HepG2 (cell line): Measurements from ENCODE around the gene DGKB. TPM values are rescaled to one million over a fixed set of nuclear protein-coding genes. Genes with fewer than 3 reads are reported as not detected.

Experiments used
- FOXO4 ChIP-seq: sonication (generic); formaldehyde crosslinking; conservative IDR thresholded peaks from 2 replicates; pipeline ENCODE4 v1.8.1; 2023; ENCODE audit warnings: missing genetic modification reagents
- KLF12 ChIP-seq: sonication (generic); formaldehyde crosslinking; IDR thresholded peaks from 2 replicates; pipeline ENCODE4 v1.4.0; 2020; ENCODE audit warnings: missing genetic modification reagents, borderline replicate concordance
- MBNL3 ChIP-seq: fragments of 250-450 bp; sonication (Bioruptor Pico); conservative IDR thresholded peaks from 2 replicates; pipeline ENCODE4 v1.8.0; 2022; ENCODE audit warnings: mild to moderate bottlenecking, inconsistent platforms
- TSC22D2 ChIP-seq: sonication (generic); formaldehyde crosslinking; IDR thresholded peaks from 2 replicates; pipeline ENCODE4 v1.5.1; 2020; ENCODE audit warnings: missing genetic modification reagents, mild to moderate bottlenecking, borderline replicate concordance
- ZBTB39 ChIP-seq: sonication (generic); formaldehyde crosslinking; IDR thresholded peaks from 2 replicates; pipeline ENCODE4 v1.5.0; 2020; ENCODE audit warnings: missing genetic modification reagents
- ZNF10 ChIP-seq: sonication (generic); formaldehyde crosslinking; IDR thresholded peaks from 2 replicates; pipeline ENCODE4 v1.4.0; 2020; ENCODE audit warnings: mild to moderate bottlenecking, low read depth, missing genetic modification reagents, borderline replicate concordance
- ZNF609 ChIP-seq: sonication (generic); formaldehyde crosslinking; IDR thresholded peaks from 2 replicates; pipeline ENCODE4 v1.4.0; 2020; ENCODE audit warnings: mild to moderate bottlenecking, missing genetic modification reagents, borderline replicate concordance
- polyA plus RNA-seq, 8 experiments: library from polyadenylated mRNA; depleted of rRNA in 3 of 8; stranded (reverse) in 7 of 8; unstranded in 1 of 8; fragments of >200 nt; fragmentation: Illumina TruSeq in 4 of 8; extraction: Trizol in 4 of 8; gene quantifications; 2 replicates each; pipeline versions ENCODE4 v1.2.1 to v1.2.3, GENCODE V29; 2011 to 2016; ENCODE audit warnings: low read depth in 4 of 8, missing spikeins in 1 of 8, mixed read lengths in 1 of 8; ENCODE audit not compliant: insufficient read depth in 1 of 8
- total RNA-seq, 5 experiments: library from RNA; depleted of rRNA; stranded (reverse); fragments of >200 nt; fragmentation: Illumina TruSeq; extraction: Trizol; gene quantifications; 2 replicates each; pipeline ENCODE4 v1.2.3, GENCODE V29; 2016; ENCODE audit warnings: low read depth in 1 of 5

DGKB gene
- total and polyA plus RNA-seq, 2 of the 13 experiments (the other 11 are each of a cell fraction or from before 2014, with no cell fraction given), result not detected

- no peak for TF ChIP-seq ZNF609 (CRISPR knock-in tag)
- no peak for TF ChIP-seq MBNL3 (CRISPR knock-in tag)
- no peak for TF ChIP-seq ZBTB39 (CRISPR knock-in tag)
- TF ChIP-seq ZNF10 (CRISPR knock-in tag), result no peak
- no peak for TF ChIP-seq FOXO4 (CRISPR knock-in tag)
- TF ChIP-seq KLF12 (CRISPR knock-in tag), result no peak
- TF ChIP-seq TSC22D2 (CRISPR knock-in tag), result no peak
Observed at GRCh38 chr7:14931511-14932215, 29.1 kb upstream of the DGKB start (continued).
